ENCODE data around the gene ADAMTS2. TPM values are rescaled to one million over a fixed set of nuclear protein-coding genes. Genes with fewer than 3 reads are reported as not detected.

Gene ADAMTS2
- total RNA-seq, 1 experiment from 2014 or later = not detected

DNA sequence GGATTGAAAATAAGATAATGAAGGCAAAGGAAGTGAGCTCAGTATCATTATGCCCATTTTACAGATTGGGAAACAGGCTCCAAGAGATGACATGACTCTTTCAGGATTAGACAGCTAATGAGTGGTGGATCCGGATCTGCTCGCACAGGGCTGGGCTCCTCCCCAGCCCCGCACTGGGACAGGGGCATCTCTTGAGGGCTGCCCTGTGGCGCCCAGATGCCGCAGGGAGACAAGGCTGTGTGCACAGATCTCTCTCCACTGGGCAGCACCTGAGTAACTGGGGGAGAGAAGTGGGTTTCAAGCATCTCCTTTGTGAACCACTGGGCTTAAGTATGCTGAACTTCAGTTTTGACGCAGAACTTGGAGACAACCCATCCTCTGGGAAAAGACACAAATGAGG lies 43.9 kb downstream of the ADAMTS2 start:
- no peak for DNase-seq (ENCODE audit: extremely low read depth, low read depth)

DNA sequence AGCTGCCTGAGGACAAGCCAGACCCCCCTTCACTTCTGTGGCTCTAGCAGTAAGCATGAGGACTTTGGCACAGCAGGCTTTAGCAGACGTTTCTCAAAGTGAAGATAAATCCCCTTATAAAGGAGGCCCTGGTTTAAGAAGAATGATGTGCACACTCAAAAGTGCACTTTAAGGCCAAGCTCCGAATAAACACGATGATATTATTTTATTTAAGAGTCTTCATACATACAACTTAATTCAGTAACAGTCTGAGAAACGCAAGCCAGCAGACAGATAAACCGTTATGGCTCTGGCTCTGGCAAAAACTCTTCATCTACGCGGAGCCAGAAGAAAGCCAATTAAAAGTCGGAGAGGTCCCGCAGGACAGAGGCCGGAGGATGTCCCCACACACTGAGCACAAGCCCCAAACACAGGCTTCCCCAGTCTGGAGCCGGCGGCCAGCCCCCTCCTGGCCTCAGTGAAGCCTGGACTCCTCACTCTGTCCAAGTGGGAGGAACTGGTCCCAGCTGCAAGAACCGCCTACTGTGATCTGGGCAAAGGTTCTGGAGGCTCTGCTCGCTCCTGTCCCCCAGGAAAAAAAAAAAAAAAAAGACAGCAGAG lies 44.6 kb downstream of the ADAMTS2 start:
- no peak for DNase-seq (ENCODE audit: extremely low read depth, low read depth)

GRCh38 chr5:179298181-179298993 lies 46.9 kb downstream of the ADAMTS2 start:
- DNase-seq (ENCODE audit: extremely low read depth, low read depth) = no peak

- DNase-seq (ENCODE audit: extremely low read depth, low read depth) = no peak
Measured at GRCh38 chr5:179297486-179298180, 47.6 kb downstream of the ADAMTS2 start.

GRCh38 chr5:179297026-179297425 lies 48.2 kb downstream of the ADAMTS2 start:
- no peak for DNase-seq (ENCODE audit: extremely low read depth, low read depth)

DNA sequence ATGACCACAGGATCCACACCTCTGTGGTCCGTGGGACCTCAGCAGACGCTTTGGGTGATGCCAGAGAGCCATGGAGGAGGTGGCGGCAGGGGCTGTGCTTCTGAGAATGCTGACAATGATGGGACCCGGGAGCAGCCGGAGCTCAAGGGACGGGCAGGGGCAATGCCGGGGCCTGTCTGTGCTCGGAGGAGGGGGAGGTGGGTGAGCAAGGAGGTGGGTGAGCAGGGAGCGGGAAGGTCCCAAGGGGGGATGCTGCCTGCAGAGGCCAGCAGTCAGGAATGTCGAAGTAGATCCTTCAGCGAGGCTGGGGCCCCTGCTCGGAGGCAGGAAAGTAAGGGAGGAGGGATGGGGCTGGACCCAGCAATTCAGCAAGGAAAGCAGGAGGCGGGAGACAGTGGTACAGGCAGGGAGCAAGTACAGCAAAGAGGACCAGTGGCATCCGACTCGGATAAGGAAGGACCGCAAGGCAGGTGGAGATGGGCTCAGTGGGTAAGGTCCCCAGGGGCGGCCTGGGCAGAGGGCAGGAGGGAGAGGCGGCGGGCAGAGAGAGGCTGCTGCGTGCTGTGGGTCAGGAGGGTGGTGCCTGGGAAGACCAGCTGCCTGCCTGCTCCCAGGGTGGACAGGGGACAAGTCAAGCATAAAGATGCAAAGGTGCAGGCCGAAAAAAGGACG lies 49.0 kb downstream of the ADAMTS2 start:
- DNase-seq (ENCODE audit: extremely low read depth, low read depth) = no peak

DNA sequence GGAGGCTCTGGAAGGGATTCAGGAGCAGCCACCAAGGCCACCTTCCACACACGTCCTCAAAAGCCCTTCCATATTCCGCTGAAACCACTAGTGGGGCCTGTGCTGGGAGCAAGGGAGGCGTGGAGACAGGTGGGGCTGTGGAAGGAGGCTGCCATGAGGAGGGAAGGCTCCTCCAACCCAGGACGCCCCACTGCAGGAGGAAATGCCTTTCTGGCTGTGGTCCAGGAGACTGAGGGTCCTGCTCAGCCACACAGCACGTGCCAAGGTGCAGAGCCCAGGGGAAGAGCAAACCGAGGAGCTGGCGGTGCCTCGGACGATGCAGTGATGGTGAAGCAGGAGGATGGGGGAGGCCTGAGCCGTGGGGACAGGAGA lies 49.5 kb downstream of the ADAMTS2 start:
- DNase-seq (ENCODE audit: extremely low read depth, low read depth) = no peak

- no peak for DNase-seq (ENCODE audit: extremely low read depth, low read depth)
Measured at GRCh38 chr5:179294891-179295777, 50.1 kb downstream of the ADAMTS2 start.

DNA sequence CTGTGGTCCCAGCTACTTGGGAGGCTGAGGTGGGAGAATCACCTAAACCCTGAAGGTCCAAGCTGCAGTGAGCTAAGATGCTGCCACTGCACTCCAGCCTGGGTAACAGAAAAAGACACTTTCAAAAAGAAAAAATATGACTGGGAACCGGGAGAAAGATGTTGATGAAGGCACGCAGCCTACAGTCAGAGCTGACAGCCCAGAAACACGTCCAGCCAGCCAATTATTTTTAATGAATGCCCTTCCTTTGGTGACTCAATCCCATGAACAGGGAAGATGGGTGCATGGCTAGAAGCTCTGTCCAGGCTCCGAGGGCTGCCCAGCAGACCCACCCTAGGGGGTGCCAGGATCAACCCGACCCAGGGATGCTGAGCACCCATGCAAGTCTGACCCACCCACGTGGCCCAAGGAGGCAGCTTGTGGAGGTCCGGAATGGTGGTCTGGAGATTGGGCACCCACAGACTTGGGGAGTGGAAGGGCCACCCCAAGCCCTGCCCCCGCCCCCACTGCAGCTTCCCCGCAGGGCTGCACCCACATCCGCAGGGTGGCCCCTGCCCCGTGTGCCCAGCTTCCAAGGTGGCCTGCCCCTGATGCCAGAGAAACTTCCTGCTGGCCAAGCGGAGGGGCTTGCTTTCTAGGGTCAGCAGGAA lies 51.0 kb downstream of the ADAMTS2 start:
- no peak for DNase-seq (ENCODE audit: extremely low read depth, low read depth)

DNA sequence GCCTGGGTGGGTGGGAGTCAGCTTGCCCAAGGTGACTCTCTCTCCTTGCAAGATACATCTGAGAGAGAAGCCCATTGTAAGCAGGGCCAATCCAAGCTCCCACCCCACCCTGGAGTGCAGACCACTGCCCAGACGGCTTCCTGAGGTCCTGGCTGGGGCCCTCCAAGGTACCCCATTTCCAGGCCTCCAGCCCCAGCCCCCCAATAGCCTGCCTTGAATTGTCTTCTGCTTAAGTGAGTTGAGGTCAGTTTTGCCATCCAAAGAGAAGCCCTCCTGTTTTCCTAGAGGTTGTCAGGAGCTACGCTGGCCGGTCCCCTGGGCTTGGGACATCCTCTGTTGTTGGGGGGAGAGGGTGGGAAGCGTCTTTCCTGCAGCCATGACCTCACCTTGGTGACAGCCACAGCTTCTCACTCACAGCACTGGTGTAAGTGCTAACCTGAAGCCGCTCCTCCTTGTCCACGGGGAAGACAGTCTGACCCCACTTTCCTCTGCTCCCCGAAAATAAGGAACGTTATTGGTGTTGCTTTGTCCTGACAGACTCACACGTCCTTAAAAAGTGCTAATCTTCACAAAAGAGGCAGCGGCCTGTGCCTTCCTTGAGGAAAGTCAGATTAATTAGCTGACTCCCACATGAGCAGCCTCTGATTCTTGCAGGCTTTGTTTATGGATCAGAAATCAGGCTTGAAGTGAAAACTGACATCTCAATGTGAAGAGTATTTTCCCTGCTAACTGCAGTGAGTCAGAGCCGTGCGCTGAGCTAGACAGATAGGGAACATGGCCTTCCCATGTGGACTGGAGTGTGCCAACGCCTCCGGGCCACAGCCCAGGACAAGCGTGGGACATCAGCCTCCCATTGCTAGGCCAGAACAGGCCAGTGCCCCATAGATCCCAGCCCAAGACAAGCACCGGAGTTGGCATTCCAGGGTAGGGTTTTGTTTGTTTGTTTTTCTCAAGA lies 52.3 kb downstream of the ADAMTS2 start:
- peak; percentile 6 for DNase-seq (ENCODE audit: extremely low read depth, low read depth)

DNA sequence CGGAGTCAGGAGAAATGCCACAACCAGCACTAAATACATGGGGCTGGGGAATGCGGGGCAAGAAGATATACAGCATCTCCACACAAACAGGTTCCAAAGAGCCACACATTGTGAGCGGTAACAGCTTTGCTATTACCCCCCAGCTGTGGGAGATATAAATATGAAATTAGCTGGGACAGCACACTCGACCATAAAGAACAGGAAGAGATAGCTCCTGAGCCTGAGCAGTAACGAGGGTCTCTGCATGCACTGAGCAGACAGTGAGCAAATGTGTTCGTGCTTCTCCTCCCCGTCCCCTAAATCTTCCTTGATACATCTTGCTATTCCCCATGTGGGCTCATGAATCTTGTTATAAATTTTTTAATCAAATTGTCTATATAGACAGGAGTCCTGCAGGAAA lies 53.1 kb downstream of the ADAMTS2 start:
- no peak for DNase-seq (ENCODE audit: extremely low read depth, low read depth)

GRCh38 chr5:179290681-179291540 lies 54.4 kb downstream of the ADAMTS2 start:
- no peak for DNase-seq (ENCODE audit: extremely low read depth, low read depth)

DNA sequence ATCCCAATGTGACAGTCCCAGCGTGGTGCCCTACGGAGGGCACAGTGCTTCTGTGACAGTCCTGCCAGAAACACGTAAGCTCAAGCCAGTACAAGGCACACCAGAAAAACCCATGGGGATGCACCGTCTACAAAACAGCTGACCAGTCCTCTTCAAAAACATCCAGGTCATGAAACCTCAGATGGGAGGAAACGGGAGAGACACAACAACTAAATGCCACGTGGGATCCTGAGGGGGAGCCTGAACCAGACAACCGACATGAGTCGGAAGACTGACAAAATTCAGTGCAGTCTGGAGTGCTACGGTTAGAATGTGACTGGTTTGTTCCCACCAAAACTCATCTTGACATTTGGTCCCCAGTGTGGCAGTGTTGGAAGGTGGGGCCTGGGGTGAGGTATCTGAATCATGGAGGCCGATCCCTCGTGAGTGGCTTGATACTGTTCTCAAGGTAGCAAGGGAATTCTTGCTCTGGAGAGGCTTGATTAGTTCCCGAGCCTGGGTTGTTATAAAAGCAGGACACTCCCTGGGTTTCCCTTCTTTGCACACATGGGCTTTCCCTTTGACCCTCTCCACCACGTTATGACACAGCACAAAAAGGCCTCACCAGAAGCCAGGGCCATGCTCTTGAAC lies 55.4 kb downstream of the ADAMTS2 start:
- DNase-seq (ENCODE audit: extremely low read depth, low read depth) = no peak

GRCh38 chr5:179288809-179289185 lies 56.5 kb downstream of the ADAMTS2 start:
- DNase-seq (ENCODE audit: extremely low read depth, low read depth) = no peak

DNA sequence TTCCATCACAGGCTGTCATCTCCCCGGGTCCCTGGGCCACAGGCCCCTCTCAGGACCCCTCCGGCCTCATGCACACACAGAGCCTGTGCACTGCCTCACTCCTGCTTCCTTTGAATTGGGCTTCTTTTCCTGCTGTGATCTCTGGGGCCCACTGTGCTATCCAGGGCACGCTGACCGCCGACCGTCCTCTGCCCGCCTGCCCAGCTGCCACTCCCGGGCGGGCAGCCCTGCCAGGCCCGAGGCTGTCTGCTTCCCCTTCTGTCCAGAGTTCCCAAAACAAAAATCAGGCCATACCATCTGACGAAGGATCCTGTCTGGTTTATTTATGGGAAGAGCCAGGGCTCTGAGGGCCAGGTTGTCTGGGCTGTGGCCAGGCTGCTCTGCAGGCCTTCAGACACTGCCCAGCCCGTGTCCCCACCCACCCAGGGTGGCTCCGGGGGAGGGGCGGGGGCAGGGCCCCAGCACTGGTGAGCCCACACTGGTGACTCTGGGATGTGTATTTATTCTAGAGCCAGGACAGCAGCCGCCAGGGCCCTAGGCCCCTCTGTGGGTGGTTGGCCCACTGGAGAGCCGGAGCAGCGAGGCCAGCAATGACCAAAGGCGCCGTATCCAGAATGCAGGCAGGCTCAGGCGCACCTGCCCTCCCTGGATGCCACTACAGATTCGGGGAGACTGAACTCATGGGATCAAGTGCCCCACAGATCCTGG lies 57.0 kb downstream of the ADAMTS2 start:
- no peak for DNase-seq (ENCODE audit: extremely low read depth, low read depth)

GRCh38 chr5:179287631-179288030 lies 57.6 kb downstream of the ADAMTS2 start:
- DNase-seq (ENCODE audit: extremely low read depth, low read depth) = no peak

GRCh38 chr5:179287071-179287470 lies 58.2 kb downstream of the ADAMTS2 start:
- DNase-seq (ENCODE audit: extremely low read depth, low read depth) = no peak

Data from NCI-H460 (cell line).